Measurements from ENCODE around the gene STX8. TPM values are rescaled to one million over a fixed set of nuclear protein-coding genes. Genes with fewer than 3 reads are reported as not detected.

STX8 gene
- total RNA-seq, 1 experiment from 2014 or later: 38.8 TPM

DNA sequence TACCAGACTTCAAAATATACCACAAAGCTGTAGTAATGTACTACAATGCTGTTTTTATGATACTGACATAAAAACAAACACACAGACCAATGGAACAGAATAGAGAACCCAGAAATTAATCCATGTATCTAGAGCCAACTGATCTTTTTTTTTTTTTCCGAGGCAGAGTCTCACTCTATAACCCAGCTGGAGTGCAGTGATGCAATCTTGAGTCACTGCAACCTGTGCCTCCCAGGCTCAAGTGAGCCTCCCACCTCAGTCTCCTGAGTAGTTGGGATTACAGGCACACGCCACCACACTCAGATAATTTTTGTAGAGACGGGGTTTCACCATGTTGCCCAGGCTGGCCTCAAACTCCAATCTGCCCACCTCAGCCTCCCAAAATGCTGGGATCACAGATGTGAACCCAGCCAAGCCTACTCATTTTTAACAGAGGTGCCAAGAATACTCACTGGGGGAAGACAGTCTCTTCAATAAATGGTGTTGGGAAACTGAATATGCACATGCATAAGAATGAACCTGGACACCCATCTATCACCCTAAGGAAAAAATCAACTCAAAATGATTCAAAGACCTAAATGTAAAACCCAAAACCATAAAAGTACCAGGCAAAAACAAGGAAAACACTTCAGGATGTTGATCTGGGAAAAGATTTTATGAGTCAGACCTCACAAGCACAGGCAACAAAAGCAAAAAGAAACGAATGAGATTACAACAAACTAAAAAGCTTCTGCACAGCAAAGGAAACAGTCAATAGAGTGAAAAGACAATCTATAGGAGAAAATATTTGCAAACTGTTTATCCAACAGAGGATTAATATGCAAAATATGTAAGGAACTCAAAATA lies 63.1 kb downstream of the STX8 start:
- no peaks in the 10 kb centered on the region for H3K79me2 ChIP-seq (ENCODE audit: insufficient read depth, low read length)
- RAD21 ChIA-PET (ENCODE audit: low non-redundant PET in 1 of 2, low total read pairs in 2 of 2, uncharacterized antibody in 2 of 2, unreplicated experiment in 2 of 2): no interaction called here
- intact Hi-C loops (cut with micrococcal nuclease): no loop called here
- no peaks in the 10 kb centered on the region for H3K36me3 ChIP-seq (ENCODE audit: control insufficient read depth in 1 of 2, insufficient read depth in 2 of 2, low read length in 2 of 2)
- DNase-seq (ENCODE audit: low read depth, low spot score) (peak; percentile 65), ATAC-seq (peak; percentile 96)
- H4K20me1 ChIP-seq (ENCODE audit: insufficient read depth): no peaks in the 10 kb centered on the region
- no peaks in the 10 kb centered on the region for H3K9me2 ChIP-seq (ENCODE audit: insufficient read depth)
- CTCF ChIA-PET: interaction anchor here (1.5 kb wide), 1 partner anchor 10 kb away, joined by 4 read pairs; no protein-coding TSS in a partner anchor
- H2AFZ ChIP-seq (ENCODE audit: low read depth, low read length, poor library complexity, severe bottlenecking): no peak overlapping the region
- peaks cover 15 to 20% of the 10 kb centered on the region in 2 experiments; a peak in 3 of 4 replicates for H3K4me1 ChIP-seq (ENCODE audit: control insufficient read depth in 1 of 2, insufficient read depth in 2 of 2, low read length in 2 of 2)
- H3K9me3 ChIP-seq (ENCODE audit: control insufficient read depth in 1 of 2, insufficient read depth in 1 of 2, low read depth in 1 of 2, low read length in 2 of 2): peaks cover 0 to 4% of the 10 kb centered on the region in 2 experiments; a peak in 1 of 4 replicates
- no peak overlapping the region; the same call in 1 of the 2 replicates for H3K27ac ChIP-seq (ENCODE audit: low read depth, low read length)
- peak overlapping the region; percentile 64 for H3K4me2 ChIP-seq (ENCODE audit: low read length)
- peak overlapping the region in 1 of 2 experiments; percentile 12; a peak in 2 of 4 replicates for H3K4me3 ChIP-seq (replicated peaks in 1 of 2; ENCODE audit: low read depth in 1 of 2, low read length in 2 of 2)
- POLR2A ChIA-PET: interaction anchor here (0.6 kb wide), 1 partner anchor 10 kb away, joined by 4 read pairs; no protein-coding TSS in a partner anchor
- H3K27me3 ChIP-seq (ENCODE audit: insufficient read depth, low read length): no peaks in the 10 kb centered on the region
- no TSS peak for BruUV-seq (replicated peaks)
- H3K9ac ChIP-seq (ENCODE audit: low read length): no peak overlapping the region
- TF ChIP-seq CBX3 (IDR thresholded peaks at IDR 0.05; ENCODE audit: low read depth) (0 out of 2 replicates have a peak, but pooled peaks have one; percentile 60), EGR1 (IDR thresholded peaks at IDR 0.05; ENCODE audit: low read depth) (0 out of 2 replicates have a peak, but pooled peaks have one; percentile 14), TCF7L2 (IDR thresholded peaks at IDR 0.05; ENCODE audit: borderline replicate concordance, extremely low read depth, insufficient read depth, insufficient read length) (no peak), CEBPB (IDR thresholded peaks at IDR 0.05; ENCODE audit: low read depth) (peak; percentile 89), SRF (IDR thresholded peaks at IDR 0.05; ENCODE audit: low read depth) (no peak), ELF1 (IDR thresholded peaks at IDR 0.05; ENCODE audit: borderline replicate concordance, low read depth) (no peak), ZFX (IDR thresholded peaks at IDR 0.05) (no peak), POLR2A (IDR thresholded peaks at IDR 0.05; ENCODE audit: borderline replicate concordance, extremely low read depth, insufficient read depth, insufficient read length) (no peak), FOSL1 (IDR thresholded peaks at IDR 0.05; ENCODE audit: low read depth) (peak; percentile 76), EZH2 (IDR thresholded peaks at IDR 0.05) (no peak), ZNF274 (IDR thresholded peaks at IDR 0.05; ENCODE audit: low read depth, low read length) (no peak), SP1 (IDR thresholded peaks at IDR 0.05; ENCODE audit: low read depth) (peak; percentile 52), SIN3A (IDR thresholded peaks at IDR 0.05; ENCODE audit: low read depth) (no peak), RAD21 (IDR thresholded peaks at IDR 0.05; ENCODE audit: low read depth) (no peak)
- TF ChIP-seq, protein P1, sequence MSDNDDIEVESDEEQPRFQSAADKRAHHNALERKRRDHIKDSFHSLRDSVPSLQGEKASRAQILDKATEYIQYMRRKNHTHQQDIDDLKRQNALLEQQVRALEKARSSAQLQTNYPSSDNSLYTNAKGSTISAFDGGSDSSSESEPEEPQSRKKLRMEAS (IDR thresholded peaks at IDR 0.05): no peak
- TF ChIP-seq, protein P2, sequence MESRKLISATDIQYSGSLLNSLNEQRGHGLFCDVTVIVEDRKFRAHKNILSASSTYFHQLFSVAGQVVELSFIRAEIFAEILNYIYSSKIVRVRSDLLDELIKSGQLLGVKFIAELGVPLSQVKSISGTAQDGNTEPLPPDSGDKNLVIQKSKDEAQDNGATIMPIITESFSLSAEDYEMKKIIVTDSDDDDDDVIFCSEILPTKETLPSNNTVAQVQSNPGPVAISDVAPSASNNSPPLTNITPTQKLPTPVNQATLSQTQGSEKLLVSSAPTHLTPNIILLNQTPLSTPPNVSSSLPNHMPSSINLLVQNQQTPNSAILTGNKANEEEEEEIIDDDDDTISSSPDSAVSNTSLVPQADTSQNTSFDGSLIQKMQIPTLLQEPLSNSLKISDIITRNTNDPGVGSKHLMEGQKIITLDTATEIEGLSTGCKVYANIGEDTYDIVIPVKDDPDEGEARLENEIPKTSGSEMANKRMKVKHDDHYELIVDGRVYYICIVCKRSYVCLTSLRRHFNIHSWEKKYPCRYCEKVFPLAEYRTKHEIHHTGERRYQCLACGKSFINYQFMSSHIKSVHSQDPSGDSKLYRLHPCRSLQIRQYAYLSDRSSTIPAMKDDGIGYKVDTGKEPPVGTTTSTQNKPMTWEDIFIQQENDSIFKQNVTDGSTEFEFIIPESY (IDR thresholded peaks at IDR 0.05; ENCODE audit: extremely low read depth, insufficient replicate concordance, low read length): no peak
- TF ChIP-seq, protein P3, sequence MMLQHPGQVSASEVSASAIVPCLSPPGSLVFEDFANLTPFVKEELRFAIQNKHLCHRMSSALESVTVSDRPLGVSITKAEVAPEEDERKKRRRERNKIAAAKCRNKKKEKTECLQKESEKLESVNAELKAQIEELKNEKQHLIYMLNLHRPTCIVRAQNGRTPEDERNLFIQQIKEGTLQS (IDR thresholded peaks at IDR 0.05): peak; percentile 87
- TF ChIP-seq, protein P4, sequence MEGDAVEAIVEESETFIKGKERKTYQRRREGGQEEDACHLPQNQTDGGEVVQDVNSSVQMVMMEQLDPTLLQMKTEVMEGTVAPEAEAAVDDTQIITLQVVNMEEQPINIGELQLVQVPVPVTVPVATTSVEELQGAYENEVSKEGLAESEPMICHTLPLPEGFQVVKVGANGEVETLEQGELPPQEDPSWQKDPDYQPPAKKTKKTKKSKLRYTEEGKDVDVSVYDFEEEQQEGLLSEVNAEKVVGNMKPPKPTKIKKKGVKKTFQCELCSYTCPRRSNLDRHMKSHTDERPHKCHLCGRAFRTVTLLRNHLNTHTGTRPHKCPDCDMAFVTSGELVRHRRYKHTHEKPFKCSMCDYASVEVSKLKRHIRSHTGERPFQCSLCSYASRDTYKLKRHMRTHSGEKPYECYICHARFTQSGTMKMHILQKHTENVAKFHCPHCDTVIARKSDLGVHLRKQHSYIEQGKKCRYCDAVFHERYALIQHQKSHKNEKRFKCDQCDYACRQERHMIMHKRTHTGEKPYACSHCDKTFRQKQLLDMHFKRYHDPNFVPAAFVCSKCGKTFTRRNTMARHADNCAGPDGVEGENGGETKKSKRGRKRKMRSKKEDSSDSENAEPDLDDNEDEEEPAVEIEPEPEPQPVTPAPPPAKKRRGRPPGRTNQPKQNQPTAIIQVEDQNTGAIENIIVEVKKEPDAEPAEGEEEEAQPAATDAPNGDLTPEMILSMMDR (IDR thresholded peaks at IDR 0.05 in 2 of 3, conservative IDR thresholded peaks at IDR 0.05 in 1 of 3; ENCODE audit: borderline replicate concordance in 1 of 3, insufficient read depth in 1 of 3, low read depth in 2 of 3, low read length in 2 of 3): no peak
- TF ChIP-seq, protein P5, sequence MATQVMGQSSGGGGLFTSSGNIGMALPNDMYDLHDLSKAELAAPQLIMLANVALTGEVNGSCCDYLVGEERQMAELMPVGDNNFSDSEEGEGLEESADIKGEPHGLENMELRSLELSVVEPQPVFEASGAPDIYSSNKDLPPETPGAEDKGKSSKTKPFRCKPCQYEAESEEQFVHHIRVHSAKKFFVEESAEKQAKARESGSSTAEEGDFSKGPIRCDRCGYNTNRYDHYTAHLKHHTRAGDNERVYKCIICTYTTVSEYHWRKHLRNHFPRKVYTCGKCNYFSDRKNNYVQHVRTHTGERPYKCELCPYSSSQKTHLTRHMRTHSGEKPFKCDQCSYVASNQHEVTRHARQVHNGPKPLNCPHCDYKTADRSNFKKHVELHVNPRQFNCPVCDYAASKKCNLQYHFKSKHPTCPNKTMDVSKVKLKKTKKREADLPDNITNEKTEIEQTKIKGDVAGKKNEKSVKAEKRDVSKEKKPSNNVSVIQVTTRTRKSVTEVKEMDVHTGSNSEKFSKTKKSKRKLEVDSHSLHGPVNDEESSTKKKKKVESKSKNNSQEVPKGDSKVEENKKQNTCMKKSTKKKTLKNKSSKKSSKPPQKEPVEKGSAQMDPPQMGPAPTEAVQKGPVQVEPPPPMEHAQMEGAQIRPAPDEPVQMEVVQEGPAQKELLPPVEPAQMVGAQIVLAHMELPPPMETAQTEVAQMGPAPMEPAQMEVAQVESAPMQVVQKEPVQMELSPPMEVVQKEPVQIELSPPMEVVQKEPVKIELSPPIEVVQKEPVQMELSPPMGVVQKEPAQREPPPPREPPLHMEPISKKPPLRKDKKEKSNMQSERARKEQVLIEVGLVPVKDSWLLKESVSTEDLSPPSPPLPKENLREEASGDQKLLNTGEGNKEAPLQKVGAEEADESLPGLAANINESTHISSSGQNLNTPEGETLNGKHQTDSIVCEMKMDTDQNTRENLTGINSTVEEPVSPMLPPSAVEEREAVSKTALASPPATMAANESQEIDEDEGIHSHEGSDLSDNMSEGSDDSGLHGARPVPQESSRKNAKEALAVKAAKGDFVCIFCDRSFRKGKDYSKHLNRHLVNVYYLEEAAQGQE (IDR thresholded peaks at IDR 0.05; ENCODE audit: low read depth): no peak
